SK-N-MC (cell line): ENCODE data around the gene NTNG1.
A peak's percentile ranks its signal among the peaks of the same experiment; 100 is the strongest.
"Not testable (repeated sequence)": the region's sequence is repeated elsewhere in the genome, so short reads cannot be mapped to it uniquely, and the experiment has no call there.

ENCODE experiments used
- DNase-seq: peaks from one replicate; pipeline ENCODE4 v3.0.0-alpha.2; 2011; ENCODE audit warnings: low read depth, low spot score
- H3K27ac ChIP-seq: fragments of 200-600 bp; sonication (generic); 2 replicates; pipeline ENCODE4 v1.5.1; 2016; ENCODE audit warnings: mixed run types
- H3K36me3 ChIP-seq: fragments of 200-600 bp; sonication (generic); 2 replicates; pipeline ENCODE4 v1.6.1; 2017; ENCODE audit warnings: antibody characterized with exemption, low read length, mixed read lengths; ENCODE audit not compliant: insufficient read depth
- H3K4me3 ChIP-seq: fragments of 200-600 bp; sonication (generic); 2 replicates; pipeline ENCODE4 v1.5.1; 2016
- H3K9ac ChIP-seq: fragments of 200-600 bp; sonication (generic); 2 replicates; pipeline ENCODE4 v1.8.0; 2017; ENCODE audit warnings: mixed run types, mixed read lengths; ENCODE audit not compliant: insufficient read length
- H3K9me3 ChIP-seq: fragments of 200-600 bp; sonication (generic); 2 replicates; pipeline ENCODE4 v1.6.1; 2017; ENCODE audit warnings: low read depth, mild to moderate bottlenecking, antibody characterized with exemption, low read length, moderate library complexity, mixed read lengths
- EZH2 ChIP-seq: fragments of 200-600 bp; sonication (generic); IDR thresholded peaks from one replicate; pipeline ENCODE4 v1.6.1; 2017; ENCODE audit warnings: antibody characterized with exemption
- FOXP2 ChIP-seq: optimal IDR thresholded peaks from 2 replicates; pipeline ENCODE3; 2011; ENCODE audit warnings: mild to moderate bottlenecking, moderate library complexity; ENCODE audit not compliant: insufficient read depth; ENCODE audit errors: extremely low read length, control extremely low read depth
- POLR2AphosphoS5 ChIP-seq: IDR thresholded peaks from 2 replicates; pipeline ENCODE4 v1.6.1; 2012; ENCODE audit warnings: mild to moderate bottlenecking, low read depth, low read length, borderline replicate concordance

NTNG1 gene

GRCh38 chr1:107140703-107141490 lies at the start of gene NTNG1:
NTNG1 (plus strand) TSS chr1:107141039.
- DNase-seq, result no peak
- Histone ChIP-seq H3K27ac (peak within 1 kb of the TSS; percentile 97), H3K36me3 (no peaks in the 10 kb centered on the region), H3K9me3 (no peaks in the 10 kb centered on the region), H3K4me3 (peak within 1 kb of the TSS; percentile 99), H3K9ac (peak within 1 kb of the TSS; percentile 87)
- TF ChIP-seq EZH2, result no peak
- 0 out of 2 replicates have a peak, but pooled peaks have one; percentile 14 for TF ChIP-seq POLR2AphosphoS5
- no peak for TF ChIP-seq FOXP2

GRCh38 chr1:107091418-107091817 lies 49.4 kb upstream of the NTNG1 start:
- Histone ChIP-seq H3K36me3 (no peaks in the 10 kb centered on the region), H3K9me3 (no peaks in the 10 kb centered on the region), H3K4me3 (no peak overlapping the region), H3K9ac (no peak overlapping the region), H3K27ac (no peak overlapping the region)
- DNase-seq, result no peak
- TF ChIP-seq POLR2AphosphoS5 (no peak), FOXP2 (no peak), EZH2 (no peak)

- H3K36me3 ChIP-seq, H3K9me3 ChIP-seq, H3K27ac ChIP-seq, H3K9ac ChIP-seq, H3K4me3 ChIP-seq: not testable (repeated sequence)
- DNase-seq, result peak; percentile 24
These were observed 47.4 kb upstream of the NTNG1 start for GRCh38 chr1:107093395-107093794.

GRCh38 chr1:107095647-107096046 lies 45.2 kb upstream of the NTNG1 start:
- DNase-seq, result no peak
- H3K36me3 ChIP-seq, result no peaks in the 10 kb centered on the region
- no peak overlapping the region for H3K4me3 ChIP-seq
- H3K9ac ChIP-seq, result no peak overlapping the region
- no peak overlapping the region for H3K27ac ChIP-seq
- TF ChIP-seq EZH2, result no peak
- TF ChIP-seq FOXP2, result no peak
- TF ChIP-seq POLR2AphosphoS5, result no peak
- no peaks in the 10 kb centered on the region for H3K9me3 ChIP-seq

DNA sequence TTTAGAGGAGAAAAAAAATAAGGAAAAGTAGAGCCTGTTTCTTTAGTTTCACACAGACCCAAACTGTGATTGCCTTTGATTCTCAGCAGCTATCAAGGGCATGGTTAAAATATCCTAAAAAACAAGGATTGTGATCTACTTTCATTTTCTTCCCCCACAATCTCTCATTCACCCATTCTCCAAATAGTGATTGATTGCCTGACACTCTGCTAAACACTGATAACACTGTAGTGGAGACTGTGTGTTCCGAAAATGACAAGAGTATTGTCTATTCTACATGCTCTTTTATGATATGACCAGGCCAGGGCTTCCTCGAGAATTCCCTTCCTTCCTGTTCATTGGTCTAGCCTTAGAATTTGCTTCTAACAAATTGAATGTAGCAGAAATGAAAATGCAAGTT lies 44.1 kb upstream of the NTNG1 start:
- DNase-seq, result no peak
- TF ChIP-seq FOXP2, result no peak
- no peak for TF ChIP-seq EZH2
- no peak for TF ChIP-seq POLR2AphosphoS5
- Histone ChIP-seq H3K4me3 (no peak overlapping the region), H3K36me3 (no peaks in the 10 kb centered on the region), H3K9me3 (no peaks in the 10 kb centered on the region), H3K27ac (no peak overlapping the region), H3K9ac (no peak overlapping the region)

DNA sequence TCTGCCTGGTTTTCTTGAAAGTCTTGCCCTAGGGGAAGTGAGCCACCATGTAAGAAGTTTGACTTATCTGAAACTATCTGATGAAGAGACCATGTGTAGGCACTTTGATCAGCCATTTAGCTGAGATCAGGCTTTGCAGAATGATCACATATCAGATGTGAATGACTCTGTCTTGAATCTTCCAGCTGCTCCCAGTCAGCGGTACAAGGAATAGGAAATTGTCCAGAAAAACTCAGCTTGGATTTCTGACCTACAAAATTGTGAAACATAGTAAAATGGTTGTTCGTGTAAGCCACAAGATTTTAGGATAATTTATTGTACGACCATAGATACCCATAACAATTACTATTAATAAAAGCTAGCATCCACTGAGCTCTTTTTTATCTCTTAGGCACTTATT lies 41.9 kb upstream of the NTNG1 start:
- no peak for DNase-seq
- Histone ChIP-seq H3K9me3 (no peaks in the 10 kb centered on the region), H3K4me3 (no peak overlapping the region), H3K36me3 (no peaks in the 10 kb centered on the region), H3K27ac (no peak overlapping the region), H3K9ac (no peak overlapping the region)
- TF ChIP-seq FOXP2 (no peak), EZH2 (no peak), POLR2AphosphoS5 (no peak)

GRCh38 chr1:107100331-107100984 lies 40.4 kb upstream of the NTNG1 start:
- DNase-seq, result peak; percentile 50
- H3K27ac ChIP-seq, result no peak overlapping the region
- no peaks in the 10 kb centered on the region for H3K36me3 ChIP-seq
- TF ChIP-seq EZH2 (no peak), FOXP2 (no peak), POLR2AphosphoS5 (no peak)
- H3K9me3 ChIP-seq, result no peaks in the 10 kb centered on the region
- H3K4me3 ChIP-seq, result no peak overlapping the region
- H3K9ac ChIP-seq, result no peak overlapping the region

DNA sequence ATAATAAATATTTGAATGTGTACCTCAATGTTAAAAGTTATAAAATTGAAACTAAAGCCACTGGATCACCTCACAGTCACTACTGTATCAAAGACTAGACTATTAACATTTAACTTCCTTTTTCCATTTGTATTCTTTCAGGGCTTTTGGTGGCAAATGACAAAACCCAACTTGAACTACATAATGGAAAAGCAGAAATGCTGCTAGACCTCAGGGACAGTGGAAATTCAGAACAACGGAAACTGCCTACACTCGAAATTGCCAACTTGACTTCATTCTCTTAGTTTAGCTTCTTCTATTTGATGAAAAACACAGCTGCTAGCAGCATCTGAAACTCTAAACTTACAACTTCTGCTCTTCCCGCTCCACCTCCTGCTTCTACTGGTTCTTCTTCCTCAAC lies 34.9 kb upstream of the NTNG1 start:
- no peak overlapping the region for H3K27ac ChIP-seq
- no peak for TF ChIP-seq FOXP2
- no peak for TF ChIP-seq POLR2AphosphoS5
- no peak for TF ChIP-seq EZH2
- no peak overlapping the region for H3K4me3 ChIP-seq

More for the DNA sequence above, 34.9 kb upstream of the NTNG1 start:
- H3K9me3 ChIP-seq, result no peaks in the 10 kb centered on the region
- DNase-seq, result no peak
- H3K9ac ChIP-seq, result no peak overlapping the region
- no peaks in the 10 kb centered on the region for H3K36me3 ChIP-seq
